NB4 (cell line): ENCODE results near the gene MRPL14.

Experiments used
- MYC ChIP-seq: IDR thresholded peaks from 2 replicates; pipeline ENCODE4 v1.6.1; 2011; ENCODE audit warnings: low read depth, low read length
- POLR2A ChIP-seq: IDR thresholded peaks from 2 replicates; pipeline ENCODE4 v1.6.1; 2011; ENCODE audit warnings: mild to moderate bottlenecking; ENCODE audit not compliant: insufficient read length; ENCODE audit errors: extremely low read depth
- TF ChIP-seq, protein P1 (sequence below): IDR thresholded peaks from one replicate; pipeline ENCODE4 v1.5.1; 2012; ENCODE audit warnings: low read depth, low read length
- TF ChIP-seq, protein P2 (sequence below): IDR thresholded peaks from 2 replicates; pipeline ENCODE4 v1.6.1; 2011; ENCODE audit warnings: low read depth, low read length

DNA sequence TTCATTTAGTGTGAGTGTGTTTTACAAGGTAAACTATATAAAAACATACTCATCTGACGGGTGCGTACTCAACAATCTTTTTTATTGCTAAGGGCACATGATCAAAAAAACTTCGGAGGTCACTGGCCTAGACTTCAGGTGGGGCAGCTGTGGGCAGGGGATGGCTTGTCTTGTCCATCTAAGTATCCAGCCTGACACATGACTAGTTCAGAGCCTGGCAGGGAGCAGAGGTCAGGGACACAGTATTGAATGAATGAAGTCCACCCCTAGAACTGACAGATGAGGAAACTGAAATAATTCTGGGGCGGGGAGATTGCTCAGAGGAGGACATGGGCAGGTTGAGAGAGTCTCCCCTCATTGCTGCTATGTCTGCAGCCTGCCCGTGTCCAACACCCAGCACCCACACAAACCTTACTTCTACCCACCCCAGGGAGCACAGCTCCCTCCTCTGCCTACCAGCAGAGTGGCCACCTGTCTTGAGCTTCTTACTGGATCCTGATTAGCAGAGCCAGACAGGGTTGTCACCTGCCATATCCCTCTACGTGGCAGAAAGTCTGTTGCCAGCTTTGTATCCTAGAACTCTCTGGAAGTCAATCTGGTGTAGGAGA lies 48.9 kb downstream of the MRPL14 start:
- TF ChIP-seq, protein P1, sequence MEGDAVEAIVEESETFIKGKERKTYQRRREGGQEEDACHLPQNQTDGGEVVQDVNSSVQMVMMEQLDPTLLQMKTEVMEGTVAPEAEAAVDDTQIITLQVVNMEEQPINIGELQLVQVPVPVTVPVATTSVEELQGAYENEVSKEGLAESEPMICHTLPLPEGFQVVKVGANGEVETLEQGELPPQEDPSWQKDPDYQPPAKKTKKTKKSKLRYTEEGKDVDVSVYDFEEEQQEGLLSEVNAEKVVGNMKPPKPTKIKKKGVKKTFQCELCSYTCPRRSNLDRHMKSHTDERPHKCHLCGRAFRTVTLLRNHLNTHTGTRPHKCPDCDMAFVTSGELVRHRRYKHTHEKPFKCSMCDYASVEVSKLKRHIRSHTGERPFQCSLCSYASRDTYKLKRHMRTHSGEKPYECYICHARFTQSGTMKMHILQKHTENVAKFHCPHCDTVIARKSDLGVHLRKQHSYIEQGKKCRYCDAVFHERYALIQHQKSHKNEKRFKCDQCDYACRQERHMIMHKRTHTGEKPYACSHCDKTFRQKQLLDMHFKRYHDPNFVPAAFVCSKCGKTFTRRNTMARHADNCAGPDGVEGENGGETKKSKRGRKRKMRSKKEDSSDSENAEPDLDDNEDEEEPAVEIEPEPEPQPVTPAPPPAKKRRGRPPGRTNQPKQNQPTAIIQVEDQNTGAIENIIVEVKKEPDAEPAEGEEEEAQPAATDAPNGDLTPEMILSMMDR = no peak
- TF ChIP-seq POLR2A (no peak), MYC (no peak)
- TF ChIP-seq, protein P2, sequence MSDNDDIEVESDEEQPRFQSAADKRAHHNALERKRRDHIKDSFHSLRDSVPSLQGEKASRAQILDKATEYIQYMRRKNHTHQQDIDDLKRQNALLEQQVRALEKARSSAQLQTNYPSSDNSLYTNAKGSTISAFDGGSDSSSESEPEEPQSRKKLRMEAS = no peak
